ENCODE results near the gene CCDC39. TPM values are rescaled to one million over a fixed set of nuclear protein-coding genes. Genes with fewer than 3 reads are reported as not detected.
"Not testable (repeated sequence)": the region's sequence is repeated elsewhere in the genome, so short reads cannot be mapped to it uniquely, and the experiment has no call there.

The CCDC39 gene
- total and polyA plus RNA-seq, 2 donors: 0.02 to 0.05 TPM

GRCh38 chr3:180611006-180611405 is 68.3 kb downstream of the CCDC39 start:
- H3K4me1 ChIP-seq (ENCODE audit: control insufficient read depth in 2 of 2, insufficient read depth in 2 of 2, low read length in 2 of 2): no peaks in the 10 kb centered on the region
- no peak overlapping the region for H3K4me3 ChIP-seq (ENCODE audit: low read length in 2 of 2)
- H3K36me3 ChIP-seq (ENCODE audit: control insufficient read depth in 2 of 2, insufficient read depth in 2 of 2, low read length in 1 of 2): peaks cover 22 to 71% of the 10 kb centered on the region in 2 donors
- no peak for DNase-seq (ENCODE audit: low read depth in 6 of 9, low spot score in 9 of 9)
- WGBS: 100% methylated on average over 1 of the region's 1 CpG
- no peaks in the 10 kb centered on the region for H3K27me3 ChIP-seq (ENCODE audit: control insufficient read depth in 2 of 2, insufficient read depth in 1 of 2, low read length in 1 of 2)
- H3K9me3 ChIP-seq (ENCODE audit: control insufficient read depth in 2 of 2, insufficient read depth in 1 of 2, low read length in 1 of 2): no peaks in the 10 kb centered on the region
- H3K27ac ChIP-seq (ENCODE audit: low read depth in 1 of 2, low read length in 1 of 2): no peak overlapping the region

DNA sequence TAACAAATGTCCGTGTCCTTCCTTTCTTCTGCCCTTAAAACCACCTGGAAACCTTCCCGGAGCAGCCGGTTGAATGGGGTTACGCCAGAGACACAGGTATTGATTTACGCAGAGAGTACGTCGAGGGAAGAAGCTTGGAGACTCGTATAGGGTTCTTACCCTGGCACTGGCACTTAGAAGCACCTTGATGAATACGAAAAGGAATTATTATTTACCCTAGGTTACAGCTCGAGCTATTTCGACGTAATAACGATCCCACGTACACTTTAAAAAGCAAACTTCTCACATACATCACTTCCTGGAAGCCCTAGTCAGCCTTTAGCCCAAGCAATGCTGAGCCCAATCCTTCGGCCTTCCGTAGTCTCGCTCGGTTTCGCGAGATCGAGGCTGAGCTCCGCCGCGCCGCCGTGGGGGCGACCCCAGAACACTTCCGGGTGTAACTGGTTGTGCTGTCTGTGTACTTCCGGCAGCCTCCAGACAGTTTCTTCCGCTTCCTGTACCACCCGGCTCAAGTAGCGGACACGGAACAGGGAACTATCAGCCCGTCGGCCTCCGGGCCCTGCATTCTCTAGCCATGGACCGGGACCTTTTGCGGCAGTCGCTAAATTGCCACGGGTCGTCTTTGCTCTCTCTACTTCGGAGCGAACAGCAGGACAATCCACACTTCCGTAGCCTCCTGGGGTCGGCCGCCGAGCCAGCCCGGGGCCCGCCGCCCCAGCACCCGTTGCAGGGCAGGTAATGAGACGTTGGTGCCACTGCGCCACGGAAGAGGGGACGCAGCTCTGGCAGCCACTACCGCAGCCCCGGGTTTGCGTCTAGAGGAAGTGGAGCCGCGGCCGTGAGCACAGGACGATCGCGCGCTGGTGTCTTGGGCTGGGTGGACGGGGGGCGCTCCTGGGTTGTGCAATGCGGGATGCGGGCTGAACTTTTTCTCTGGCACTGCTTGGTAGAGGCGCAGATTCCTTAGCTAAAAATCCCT is 77.3 kb downstream of the CCDC39 start, which contains the start of gene TTC14:
TTC14 (plus strand) TSS at position 476 of the 979 bp plus-strand sequence; CDS start at position 575, 99 bp downstream.
- peaks cover 3 to 5% of the 10 kb centered on the region in 2 donors for H3K4me1 ChIP-seq (ENCODE audit: control insufficient read depth in 2 of 2, insufficient read depth in 2 of 2, low read length in 2 of 2)
- H3K27ac ChIP-seq (ENCODE audit: low read depth in 1 of 2, low read length in 1 of 2): peak within 1 kb of the TSS; percentile 93 to 96
- H3K9me3 ChIP-seq (ENCODE audit: control insufficient read depth in 2 of 2, insufficient read depth in 1 of 2, low read length in 1 of 2): no peaks in the 10 kb centered on the region
- 9% methylated on average over 70 of the region's 70 CpGs for WGBS
- peak; percentile 75 to 94 (median 85) for DNase-seq (ENCODE audit: low read depth in 6 of 9, low spot score in 9 of 9)
- H3K36me3 ChIP-seq (ENCODE audit: control insufficient read depth in 2 of 2, insufficient read depth in 2 of 2, low read length in 1 of 2): peaks cover 3 to 31% of the 10 kb centered on the region in 2 donors
- peak within 1 kb of the TSS; percentile 80 to 83 for H3K4me3 ChIP-seq (ENCODE audit: low read length in 2 of 2)
- peaks cover 9 to 13% of the 10 kb centered on the region in 2 donors for H3K27me3 ChIP-seq (ENCODE audit: control insufficient read depth in 2 of 2, insufficient read depth in 1 of 2, low read length in 1 of 2)

DNA sequence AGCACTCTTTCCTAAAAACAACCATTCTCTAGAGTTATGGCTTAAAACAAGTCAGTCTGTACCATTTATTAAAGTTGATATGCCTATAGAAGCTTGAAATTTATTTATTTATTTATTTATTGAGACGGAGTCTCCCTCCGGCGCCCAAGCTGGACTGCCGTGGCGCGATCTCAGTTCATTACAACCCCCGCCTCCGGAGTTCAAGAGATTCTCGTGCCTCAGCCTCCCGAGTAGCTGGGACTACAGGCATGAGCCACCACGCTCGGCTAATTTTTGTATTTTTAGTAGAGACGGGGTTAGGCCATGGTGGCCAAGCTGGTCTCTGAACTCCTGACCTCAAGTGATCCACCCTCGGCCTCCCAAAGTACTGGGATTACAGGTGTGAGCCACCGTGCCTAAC is 78.8 kb downstream of the CCDC39 start:
- no peak overlapping the region for H3K27ac ChIP-seq (ENCODE audit: low read depth in 1 of 2, low read length in 1 of 2)
- peaks cover 3 to 5% of the 10 kb centered on the region in 2 donors for H3K4me1 ChIP-seq (ENCODE audit: control insufficient read depth in 2 of 2, insufficient read depth in 2 of 2, low read length in 2 of 2)
- no peak overlapping the region for H3K4me3 ChIP-seq (ENCODE audit: low read length in 2 of 2)
- WGBS: 98% methylated on average over 15 of the region's 15 CpGs
- H3K9me3 ChIP-seq (ENCODE audit: control insufficient read depth in 2 of 2, insufficient read depth in 1 of 2, low read length in 1 of 2): no peaks in the 10 kb centered on the region
- DNase-seq (ENCODE audit: low read depth in 6 of 9, low spot score in 9 of 9): no peak
- peaks cover 0 to 17% of the 10 kb centered on the region in 2 donors for H3K36me3 ChIP-seq (ENCODE audit: control insufficient read depth in 2 of 2, insufficient read depth in 2 of 2, low read length in 1 of 2)
- peaks cover 13 to 22% of the 10 kb centered on the region in 2 donors for H3K27me3 ChIP-seq (ENCODE audit: control insufficient read depth in 2 of 2, insufficient read depth in 1 of 2, low read length in 1 of 2)

DNA sequence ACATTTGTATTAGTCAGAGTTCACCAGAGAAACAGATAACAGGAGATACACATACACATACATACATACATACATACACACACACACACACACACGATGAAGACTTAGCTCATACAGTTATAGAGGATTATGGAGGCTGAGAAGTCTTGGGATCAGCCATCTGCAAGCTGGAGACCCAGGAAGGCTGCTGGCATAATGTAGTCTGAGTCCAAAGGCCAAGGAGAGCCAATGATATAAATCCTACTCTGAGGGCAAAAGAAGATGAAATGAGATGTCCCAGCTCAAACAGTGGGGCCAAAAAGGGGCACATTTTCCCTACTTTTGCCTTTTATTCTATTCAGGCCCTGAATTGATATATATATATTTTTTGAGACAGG is 83.7 kb downstream of the CCDC39 start:
- DNase-seq (ENCODE audit: low read depth in 6 of 9, low spot score in 9 of 9): no peak
- 64% methylated on average over 1 of the region's 1 CpG for WGBS
- Histone ChIP-seq H3K27ac (ENCODE audit: low read depth in 1 of 2, low read length in 1 of 2) (no peak overlapping the region), H3K4me3 (ENCODE audit: low read length in 2 of 2) (no peak overlapping the region), H3K36me3 (ENCODE audit: control insufficient read depth in 2 of 2, insufficient read depth in 2 of 2, low read length in 1 of 2) (no peaks in the 10 kb centered on the region), H3K27me3 (ENCODE audit: control insufficient read depth in 2 of 2, insufficient read depth in 1 of 2, low read length in 1 of 2) (peaks cover 13 to 20% of the 10 kb centered on the region in 2 donors), H3K4me1 (ENCODE audit: control insufficient read depth in 2 of 2, insufficient read depth in 2 of 2, low read length in 2 of 2) (no peaks in the 10 kb centered on the region), H3K9me3 (ENCODE audit: control insufficient read depth in 2 of 2, insufficient read depth in 1 of 2, low read length in 1 of 2) (no peaks in the 10 kb centered on the region)

- DNase-seq (ENCODE audit: low read depth in 6 of 9, low spot score in 9 of 9): peak in 1 of 9 donors; percentile 18
- H3K36me3 ChIP-seq (ENCODE audit: control insufficient read depth in 2 of 2, insufficient read depth in 2 of 2, low read length in 1 of 2): no peaks in the 10 kb centered on the region
- H3K27me3 ChIP-seq (ENCODE audit: control insufficient read depth in 2 of 2, insufficient read depth in 1 of 2, low read length in 1 of 2): peaks cover 13 to 18% of the 10 kb centered on the region in 2 donors
- H3K4me3 ChIP-seq (ENCODE audit: low read length in 2 of 2): no peak overlapping the region
- H3K27ac ChIP-seq (ENCODE audit: low read depth in 1 of 2, low read length in 1 of 2): no peak overlapping the region
- H3K4me1 ChIP-seq (ENCODE audit: control insufficient read depth in 2 of 2, insufficient read depth in 2 of 2, low read length in 2 of 2): no peaks in the 10 kb centered on the region
- no peaks in the 10 kb centered on the region for H3K9me3 ChIP-seq (ENCODE audit: control insufficient read depth in 2 of 2, insufficient read depth in 1 of 2, low read length in 1 of 2)
- WGBS: 90% methylated on average over 2 of the region's 2 CpGs
These were observed 84.4 kb downstream of the CCDC39 start for GRCh38 chr3:180594631-180595558.

DNA sequence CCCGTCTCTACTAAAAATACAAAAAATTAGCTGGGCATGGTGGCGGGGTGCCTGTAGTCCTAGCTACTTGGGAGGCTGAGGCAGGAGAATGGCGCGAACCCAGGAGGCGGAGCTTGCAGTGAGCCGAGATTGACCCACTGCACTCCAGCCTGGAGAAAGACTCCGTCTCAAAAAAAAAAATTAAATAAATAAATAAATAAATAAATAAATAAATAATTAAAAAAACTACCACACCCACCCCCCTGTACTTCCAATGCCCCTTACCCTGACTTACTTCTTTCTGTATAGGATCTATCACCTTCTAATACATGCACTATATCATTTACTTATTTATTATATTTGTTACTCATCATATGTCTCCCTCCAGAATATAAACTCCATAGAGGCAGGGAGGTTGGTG is 85.7 kb downstream of the CCDC39 start:
- H3K4me3 ChIP-seq (ENCODE audit: low read length in 2 of 2); DNase-seq (ENCODE audit: low read depth in 6 of 9, low spot score in 9 of 9); H3K27ac ChIP-seq (ENCODE audit: low read depth in 1 of 2, low read length in 1 of 2); H3K36me3 ChIP-seq (ENCODE audit: control insufficient read depth in 2 of 2, insufficient read depth in 2 of 2, low read length in 1 of 2); H3K9me3 ChIP-seq (ENCODE audit: control insufficient read depth in 2 of 2, insufficient read depth in 1 of 2, low read length in 1 of 2); H3K4me1 ChIP-seq (ENCODE audit: control insufficient read depth in 2 of 2, insufficient read depth in 2 of 2, low read length in 2 of 2): not testable (repeated sequence)
- peaks cover 8 to 11% of the 10 kb centered on the region in 2 donors for H3K27me3 ChIP-seq (ENCODE audit: control insufficient read depth in 2 of 2, insufficient read depth in 1 of 2, low read length in 1 of 2)
- WGBS: 97% methylated on average over 7 of the region's 7 CpGs

- H3K36me3 ChIP-seq (ENCODE audit: control insufficient read depth in 2 of 2, insufficient read depth in 2 of 2, low read length in 1 of 2): no peaks in the 10 kb centered on the region
- peaks cover 0 to 3% of the 10 kb centered on the region in 2 donors for H3K27me3 ChIP-seq (ENCODE audit: control insufficient read depth in 2 of 2, insufficient read depth in 1 of 2, low read length in 1 of 2)
- WGBS: 92% methylated on average over 23 of the region's 23 CpGs
- no peak for DNase-seq (ENCODE audit: low read depth in 6 of 9, low spot score in 9 of 9)
- no peaks in the 10 kb centered on the region for H3K9me3 ChIP-seq (ENCODE audit: control insufficient read depth in 2 of 2, insufficient read depth in 1 of 2, low read length in 1 of 2)
- H3K27ac ChIP-seq (ENCODE audit: low read depth in 1 of 2, low read length in 1 of 2): no peak overlapping the region
- H3K4me1 ChIP-seq (ENCODE audit: control insufficient read depth in 2 of 2, insufficient read depth in 2 of 2, low read length in 2 of 2): no peaks in the 10 kb centered on the region
- no peak overlapping the region for H3K4me3 ChIP-seq (ENCODE audit: low read length in 2 of 2)
These were observed 88.9 kb downstream of the CCDC39 start for GRCh38 chr3:180590396-180590795.

DNA sequence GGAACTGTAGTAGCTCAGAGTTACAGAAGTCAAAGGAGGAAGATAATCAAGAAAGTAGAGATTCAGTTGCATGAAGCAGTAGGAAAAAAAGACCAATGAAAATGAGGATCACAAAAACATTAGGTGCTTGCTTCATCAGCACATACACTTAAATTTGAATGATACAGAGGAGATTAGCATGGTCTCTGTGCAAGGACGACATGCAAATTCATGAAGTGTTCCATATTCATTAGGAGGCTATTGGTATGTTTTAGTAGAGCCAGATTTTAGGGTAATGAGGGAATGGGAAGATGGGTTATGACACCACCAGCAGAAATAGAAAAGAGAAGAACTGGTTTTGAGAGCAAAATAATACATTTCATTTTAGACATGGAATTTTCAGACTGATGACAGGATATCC is 98.4 kb downstream of the CCDC39 start:
- Histone ChIP-seq H3K4me3 (ENCODE audit: low read length in 2 of 2) (no peak overlapping the region), H3K36me3 (ENCODE audit: control insufficient read depth in 2 of 2, insufficient read depth in 2 of 2, low read length in 1 of 2) (no peaks in the 10 kb centered on the region), H3K4me1 (ENCODE audit: control insufficient read depth in 2 of 2, insufficient read depth in 2 of 2, low read length in 2 of 2) (no peaks in the 10 kb centered on the region), H3K9me3 (ENCODE audit: control insufficient read depth in 2 of 2, insufficient read depth in 1 of 2, low read length in 1 of 2) (no peaks in the 10 kb centered on the region), H3K27ac (ENCODE audit: low read depth in 1 of 2, low read length in 1 of 2) (no peak overlapping the region), H3K27me3 (ENCODE audit: control insufficient read depth in 2 of 2, insufficient read depth in 1 of 2, low read length in 1 of 2) (no peaks in the 10 kb centered on the region)
- WGBS: 71% methylated on average over 1 of the region's 1 CpG
- DNase-seq (ENCODE audit: low read depth in 6 of 9, low spot score in 9 of 9): no peak

Measured in thymus (tissue), 11 donors.